Measurements from ENCODE around the gene GRID2.

GRID2 gene

GRCh38 chr4:93394545-93395081 lies 1090.8 kb downstream of the GRID2 start:
- TF ChIP-seq, protein P1, sequence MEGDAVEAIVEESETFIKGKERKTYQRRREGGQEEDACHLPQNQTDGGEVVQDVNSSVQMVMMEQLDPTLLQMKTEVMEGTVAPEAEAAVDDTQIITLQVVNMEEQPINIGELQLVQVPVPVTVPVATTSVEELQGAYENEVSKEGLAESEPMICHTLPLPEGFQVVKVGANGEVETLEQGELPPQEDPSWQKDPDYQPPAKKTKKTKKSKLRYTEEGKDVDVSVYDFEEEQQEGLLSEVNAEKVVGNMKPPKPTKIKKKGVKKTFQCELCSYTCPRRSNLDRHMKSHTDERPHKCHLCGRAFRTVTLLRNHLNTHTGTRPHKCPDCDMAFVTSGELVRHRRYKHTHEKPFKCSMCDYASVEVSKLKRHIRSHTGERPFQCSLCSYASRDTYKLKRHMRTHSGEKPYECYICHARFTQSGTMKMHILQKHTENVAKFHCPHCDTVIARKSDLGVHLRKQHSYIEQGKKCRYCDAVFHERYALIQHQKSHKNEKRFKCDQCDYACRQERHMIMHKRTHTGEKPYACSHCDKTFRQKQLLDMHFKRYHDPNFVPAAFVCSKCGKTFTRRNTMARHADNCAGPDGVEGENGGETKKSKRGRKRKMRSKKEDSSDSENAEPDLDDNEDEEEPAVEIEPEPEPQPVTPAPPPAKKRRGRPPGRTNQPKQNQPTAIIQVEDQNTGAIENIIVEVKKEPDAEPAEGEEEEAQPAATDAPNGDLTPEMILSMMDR (IDR thresholded peaks at IDR 0.05; ENCODE audit: borderline replicate concordance, control extremely low read depth, extremely low read depth, insufficient read depth, missing control alignments): no peak
- in situ Hi-C loops (cut with MboI; ENCODE audit: low sequenced_read_pairs, unreplicated experiment): no loop called here
- DNase-seq (ENCODE audit: low spot score): no peak

- in situ Hi-C loops (cut with MboI; ENCODE audit: low sequenced_read_pairs, unreplicated experiment): no loop called here
- DNase-seq (ENCODE audit: low spot score): no peak
- TF ChIP-seq, protein P1 (IDR thresholded peaks at IDR 0.05; ENCODE audit: borderline replicate concordance, control extremely low read depth, extremely low read depth, insufficient read depth, missing control alignments): no peak
These were observed 1092.5 kb downstream of the GRID2 start for GRCh38 chr4:93396272-93396671.

DNA sequence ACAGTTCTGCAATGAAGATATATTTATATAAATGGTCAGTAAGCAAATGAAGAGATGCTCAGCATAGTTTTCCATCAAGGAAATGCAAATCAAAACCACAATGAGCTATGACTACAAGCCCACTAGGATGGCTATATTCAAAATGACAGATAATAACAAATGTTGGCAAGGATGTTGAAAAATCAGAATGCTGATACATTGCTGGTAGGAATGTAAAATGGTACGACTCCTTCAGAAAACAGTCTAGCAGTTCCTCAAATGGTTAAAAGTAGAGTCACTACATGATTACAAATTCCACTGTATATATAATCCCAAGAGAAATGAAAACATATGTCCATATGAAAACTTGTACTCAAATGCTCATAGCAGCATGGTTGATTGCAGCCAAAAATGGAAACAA lies 1099.8 kb downstream of the GRID2 start:
- in situ Hi-C loops (cut with MboI; ENCODE audit: low sequenced_read_pairs, unreplicated experiment): no loop called here
- TF ChIP-seq, protein P1 (IDR thresholded peaks at IDR 0.05; ENCODE audit: borderline replicate concordance, control extremely low read depth, extremely low read depth, insufficient read depth, missing control alignments): no peak
- no peak for DNase-seq (ENCODE audit: low spot score)

DNA sequence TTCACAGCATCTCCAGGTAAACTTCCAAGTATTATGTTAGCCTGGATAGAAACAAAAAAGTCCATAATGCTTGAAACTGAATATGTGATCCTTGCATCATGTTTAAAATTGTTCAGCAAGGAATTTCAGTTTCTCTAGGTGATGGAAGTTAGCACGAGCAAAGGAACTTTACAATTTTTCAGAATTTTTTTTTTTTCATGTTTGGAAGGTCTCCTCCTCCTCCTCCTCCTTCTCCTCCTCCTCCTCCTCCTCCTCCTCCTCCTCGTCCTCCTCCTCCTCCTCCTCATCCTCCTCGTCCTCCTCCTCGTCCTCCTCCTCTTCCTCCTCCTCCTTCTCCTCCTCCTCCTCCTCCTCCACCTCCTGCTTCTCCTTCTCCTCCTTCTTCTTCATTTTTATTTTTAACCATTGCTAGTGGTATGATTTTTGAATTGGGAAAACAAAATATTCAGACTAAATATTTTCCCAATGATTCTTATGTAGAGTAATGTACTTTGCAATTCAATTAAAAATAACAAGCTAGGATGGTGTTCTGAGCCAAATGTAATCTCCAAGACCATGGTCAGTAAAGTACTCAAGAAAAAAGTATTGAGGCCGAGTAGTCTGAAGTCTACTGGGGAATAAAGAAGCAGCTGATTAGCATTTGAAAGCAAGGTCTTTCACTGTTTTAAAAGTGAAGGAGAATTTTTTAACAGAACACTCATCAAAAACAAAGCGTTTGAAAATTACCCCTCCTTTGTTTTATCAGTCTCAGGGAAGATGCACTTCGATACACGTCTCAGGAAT lies 1103.9 kb downstream of the GRID2 start:
- no peak for DNase-seq (ENCODE audit: low spot score)
- in situ Hi-C loops (cut with MboI; ENCODE audit: low sequenced_read_pairs, unreplicated experiment): no loop called here

DNA sequence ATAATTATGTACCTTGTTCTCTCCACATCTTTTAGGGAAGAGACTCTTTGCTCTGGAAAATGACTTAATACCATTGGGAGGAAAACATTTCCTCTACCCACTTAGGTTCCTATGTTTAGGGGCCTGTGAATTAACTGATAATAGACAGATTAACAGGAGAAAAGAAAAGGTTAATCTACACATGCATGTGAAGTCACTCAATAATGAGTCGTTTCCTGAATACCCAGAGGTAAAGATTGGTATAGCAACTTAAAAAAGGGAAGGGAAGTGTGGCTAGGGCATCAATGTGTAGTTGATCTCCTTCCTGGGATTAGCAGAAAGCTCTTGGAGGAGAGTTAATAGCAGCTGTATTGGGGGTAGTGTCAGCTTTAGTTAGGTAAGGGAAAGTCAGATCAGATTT lies 1105.3 kb downstream of the GRID2 start:
- in situ Hi-C loops (cut with MboI; ENCODE audit: low sequenced_read_pairs, unreplicated experiment): no loop called here
- TF ChIP-seq, protein P1 (IDR thresholded peaks at IDR 0.05; ENCODE audit: borderline replicate concordance, control extremely low read depth, extremely low read depth, insufficient read depth, missing control alignments): no peak
- no peak for DNase-seq (ENCODE audit: low spot score)

More for the DNA sequence above, 1103.9 kb downstream of the GRID2 start:
- TF ChIP-seq, protein P1 (IDR thresholded peaks at IDR 0.05; ENCODE audit: borderline replicate concordance, control extremely low read depth, extremely low read depth, insufficient read depth, missing control alignments): no peak

GRCh38 chr4:93414041-93414550 lies 1110.3 kb downstream of the GRID2 start:
- DNase-seq (ENCODE audit: low spot score): no peak
- in situ Hi-C loops (cut with MboI; ENCODE audit: low sequenced_read_pairs, unreplicated experiment): no loop called here
- TF ChIP-seq, protein P1 (IDR thresholded peaks at IDR 0.05; ENCODE audit: borderline replicate concordance, control extremely low read depth, extremely low read depth, insufficient read depth, missing control alignments): no peak
